ENCODE results near the gene PEAK3. TPM values are rescaled to one million over a fixed set of nuclear protein-coding genes. Genes with fewer than 3 reads are reported as not detected.

Gene PEAK3
- total RNA-seq, 4 donors from 2014 or later: 0.16 to 1.3 (median 0.27) TPM; not detected in 1

GRCh38 chr19:2296141-2296540 is 14.2 kb upstream of the PEAK3 start:
- TF ChIP-seq EP300 (IDR thresholded peaks at IDR 0.05) (no peak), POLR2A (IDR thresholded peaks at IDR 0.05) (no peak), POLR2AphosphoS5 (IDR thresholded peaks at IDR 0.05) (no peak), CTCF (IDR thresholded peaks at IDR 0.05) (no peak)
- Histone ChIP-seq H3K27me3 (peaks cover 31% of the 10 kb centered on the region), H3K36me3 (no peaks in the 10 kb centered on the region), H3K4me3 (no peak overlapping the region), H3K4me1 (peaks cover 0 to 28% (median 15%) of the 10 kb centered on the region in 3 donors), H3K9me3 (no peaks in the 10 kb centered on the region), H3K27ac (no peak overlapping the region)
- no peak for ATAC-seq
- 95 to 100% methylated on average over 3 to 7 of the region's 16 CpGs for WGBS, 2 donors (ENCODE audit: low coverage in 1 of 2)

- Histone ChIP-seq H3K4me3 (peak overlapping the region in 1 of 2 donors; percentile 29), H3K36me3 (no peaks in the 10 kb centered on the region), H3K4me1 (peaks cover 0 to 41% (median 28%) of the 10 kb centered on the region in 3 donors), H3K27me3 (peaks cover 39% of the 10 kb centered on the region), H3K9me3 (no peaks in the 10 kb centered on the region), H3K27ac (peak overlapping the region in 3 of 4 donors; percentile 64 to 68 (median 67))
- ATAC-seq: peak; percentile 61
- TF ChIP-seq POLR2A (IDR thresholded peaks at IDR 0.05): no peak
- TF ChIP-seq POLR2AphosphoS5 (IDR thresholded peaks at IDR 0.05): peak; percentile 52
- no peak for TF ChIP-seq CTCF (IDR thresholded peaks at IDR 0.05)
- no peak for TF ChIP-seq EP300 (IDR thresholded peaks at IDR 0.05)
- 15 to 20% methylated on average over 1 to 7 of the region's 26 CpGs for whole genome bisulfite sequencing, 2 donors (ENCODE audit: low coverage in 1 of 2)
Measured at GRCh38 chr19:2294687-2295335, 12.8 kb upstream of the PEAK3 start.

GRCh38 chr19:2291185-2291751 is 9.3 kb upstream of the PEAK3 start:
- Histone ChIP-seq H3K4me1 (peaks cover 0 to 48% (median 32%) of the 10 kb centered on the region in 3 donors), H3K4me3 (peak overlapping the region in 1 of 2 donors; percentile 50), H3K36me3 (no peaks in the 10 kb centered on the region), H3K27me3 (peaks cover 61% of the 10 kb centered on the region), H3K9me3 (no peaks in the 10 kb centered on the region), H3K27ac (no peak overlapping the region)
- no CpG with 5 or more reads among the region's 67 CpGs for WGBS, 2 donors (ENCODE audit: low coverage in 1 of 2)
- ATAC-seq: no peak
- TF ChIP-seq EP300 (IDR thresholded peaks at IDR 0.05) (no peak), POLR2AphosphoS5 (IDR thresholded peaks at IDR 0.05) (no peak), POLR2A (IDR thresholded peaks at IDR 0.05) (no peak), CTCF (IDR thresholded peaks at IDR 0.05) (no peak)

- no peak for TF ChIP-seq EP300 (IDR thresholded peaks at IDR 0.05)
- no peak for TF ChIP-seq POLR2AphosphoS5 (IDR thresholded peaks at IDR 0.05)
- no peak for TF ChIP-seq POLR2A (IDR thresholded peaks at IDR 0.05)
- TF ChIP-seq CTCF (IDR thresholded peaks at IDR 0.05): no peak
- Histone ChIP-seq H3K9me3 (no peaks in the 10 kb centered on the region), H3K36me3 (no peaks in the 10 kb centered on the region), H3K27ac (peak overlapping the region in 1 of 4 donors; percentile 56), H3K4me1 (peaks cover 0 to 45% (median 32%) of the 10 kb centered on the region in 3 donors), H3K27me3 (peaks cover 61% of the 10 kb centered on the region), H3K4me3 (peak overlapping the region in 1 of 2 donors; percentile 50)
- WGBS, 2 donors (ENCODE audit: low coverage in 1 of 2): 0 to 5% methylated on average over 7 to 8 of the region's 82 CpGs
- ATAC-seq: no peak
Measured at GRCh38 chr19:2290441-2291184, 8.6 kb upstream of the PEAK3 start.
